GM10266 (cell line): ENCODE data around the gene MYG1.

Source experiments
- DNase-seq: peaks from one replicate; pipeline ENCODE4 v3.0.0; 2012; ENCODE audit errors: extremely low spot score
- TF ChIP-seq, protein P1 (sequence below): IDR thresholded peaks from 2 replicates; pipeline ENCODE4 v1.5.1; 2012; ENCODE audit warnings: mild to moderate bottlenecking, low read depth; ENCODE audit not compliant: control insufficient read depth, insufficient read depth; ENCODE audit errors: missing control alignments

MYG1 gene, protein sequence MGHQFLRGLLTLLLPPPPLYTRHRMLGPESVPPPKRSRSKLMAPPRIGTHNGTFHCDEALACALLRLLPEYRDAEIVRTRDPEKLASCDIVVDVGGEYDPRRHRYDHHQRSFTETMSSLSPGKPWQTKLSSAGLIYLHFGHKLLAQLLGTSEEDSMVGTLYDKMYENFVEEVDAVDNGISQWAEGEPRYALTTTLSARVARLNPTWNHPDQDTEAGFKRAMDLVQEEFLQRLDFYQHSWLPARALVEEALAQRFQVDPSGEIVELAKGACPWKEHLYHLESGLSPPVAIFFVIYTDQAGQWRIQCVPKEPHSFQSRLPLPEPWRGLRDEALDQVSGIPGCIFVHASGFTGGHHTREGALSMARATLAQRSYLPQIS

DNA sequence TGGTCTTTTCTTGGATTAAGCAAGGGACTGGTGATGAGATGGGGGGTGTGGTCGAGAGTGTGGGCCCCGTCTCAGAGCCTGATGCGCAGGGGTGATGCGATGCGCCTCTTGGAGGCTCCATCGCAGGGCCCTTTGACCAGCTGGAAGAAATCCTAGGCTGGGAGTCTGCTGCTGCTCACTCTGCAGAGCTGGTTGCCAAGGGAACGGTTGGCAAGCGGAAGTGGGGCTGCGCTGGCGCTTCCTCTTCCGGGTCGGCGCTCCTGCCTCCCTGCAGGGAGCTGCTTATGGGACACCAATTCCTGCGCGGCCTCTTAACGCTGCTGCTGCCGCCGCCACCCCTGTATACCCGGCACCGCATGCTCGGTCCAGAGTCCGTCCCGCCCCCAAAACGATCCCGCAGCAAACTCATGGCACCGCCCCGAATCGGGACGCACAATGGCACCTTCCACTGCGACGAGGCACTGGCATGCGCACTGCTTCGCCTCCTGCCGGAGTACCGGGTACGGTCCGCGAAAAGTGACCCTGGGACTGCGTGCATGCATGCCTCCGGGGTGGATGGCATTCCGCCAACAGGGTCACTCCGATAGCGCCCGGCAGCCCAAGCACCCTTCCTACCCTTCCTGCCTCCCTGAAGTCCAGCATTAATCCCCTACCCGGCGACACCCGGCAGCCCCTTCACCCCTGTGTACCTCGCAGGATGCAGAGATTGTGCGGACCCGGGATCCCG lies at the start of gene MYG1:
Gene MYG1 (plus strand): TSS at position 242 of the 727 bp plus-strand sequence. CDS start 43 bp downstream, at position 285.
- peak; percentile 82 for DNase-seq
- TF ChIP-seq, protein P1, sequence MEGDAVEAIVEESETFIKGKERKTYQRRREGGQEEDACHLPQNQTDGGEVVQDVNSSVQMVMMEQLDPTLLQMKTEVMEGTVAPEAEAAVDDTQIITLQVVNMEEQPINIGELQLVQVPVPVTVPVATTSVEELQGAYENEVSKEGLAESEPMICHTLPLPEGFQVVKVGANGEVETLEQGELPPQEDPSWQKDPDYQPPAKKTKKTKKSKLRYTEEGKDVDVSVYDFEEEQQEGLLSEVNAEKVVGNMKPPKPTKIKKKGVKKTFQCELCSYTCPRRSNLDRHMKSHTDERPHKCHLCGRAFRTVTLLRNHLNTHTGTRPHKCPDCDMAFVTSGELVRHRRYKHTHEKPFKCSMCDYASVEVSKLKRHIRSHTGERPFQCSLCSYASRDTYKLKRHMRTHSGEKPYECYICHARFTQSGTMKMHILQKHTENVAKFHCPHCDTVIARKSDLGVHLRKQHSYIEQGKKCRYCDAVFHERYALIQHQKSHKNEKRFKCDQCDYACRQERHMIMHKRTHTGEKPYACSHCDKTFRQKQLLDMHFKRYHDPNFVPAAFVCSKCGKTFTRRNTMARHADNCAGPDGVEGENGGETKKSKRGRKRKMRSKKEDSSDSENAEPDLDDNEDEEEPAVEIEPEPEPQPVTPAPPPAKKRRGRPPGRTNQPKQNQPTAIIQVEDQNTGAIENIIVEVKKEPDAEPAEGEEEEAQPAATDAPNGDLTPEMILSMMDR: no peak

DNA sequence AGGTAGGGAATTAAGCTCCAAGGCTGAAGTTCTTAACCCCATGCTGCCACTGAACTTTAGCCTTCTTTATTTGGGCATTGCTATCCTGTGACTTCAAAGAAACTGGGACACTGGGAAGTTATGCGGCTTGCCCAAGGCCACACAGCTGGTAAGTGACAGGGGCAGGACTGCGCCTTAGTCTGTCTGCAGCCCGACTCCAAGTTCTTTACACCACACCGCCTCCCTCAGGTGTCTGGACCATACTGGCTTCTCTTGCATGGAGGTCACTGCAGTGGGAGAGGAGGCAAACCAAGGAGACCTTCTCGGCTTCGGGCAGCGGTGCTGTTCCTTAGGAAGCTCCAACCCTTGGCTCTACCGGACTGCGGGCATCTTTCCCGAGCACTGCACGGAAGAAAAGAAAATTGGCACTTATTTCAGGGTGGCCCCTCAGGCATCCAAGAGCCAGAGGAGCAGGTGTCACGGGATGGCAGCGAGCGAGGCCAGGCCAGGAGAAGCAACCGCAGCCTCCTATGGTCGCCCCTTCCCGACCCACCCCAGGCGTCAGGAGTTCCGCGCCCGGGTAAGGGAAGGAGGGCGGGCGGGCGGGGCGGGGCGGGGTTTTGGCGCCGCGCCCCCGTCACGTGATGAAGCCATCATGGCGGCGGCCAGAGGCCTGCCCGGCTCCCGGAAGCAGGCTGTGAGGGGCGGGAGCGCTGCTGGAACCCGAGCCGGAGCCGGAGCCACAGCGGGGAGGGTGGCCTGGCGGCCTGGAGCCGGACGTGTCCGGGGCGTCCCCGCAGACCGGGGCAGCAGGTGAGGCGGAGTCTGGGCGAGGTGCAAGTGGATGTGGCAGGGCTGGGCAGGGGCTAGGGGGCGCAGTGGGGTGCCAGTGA lies 47.8 kb upstream of the MYG1 start:
- TF ChIP-seq, protein P1: peak; percentile 72
- peak; percentile 91 for DNase-seq

DNA sequence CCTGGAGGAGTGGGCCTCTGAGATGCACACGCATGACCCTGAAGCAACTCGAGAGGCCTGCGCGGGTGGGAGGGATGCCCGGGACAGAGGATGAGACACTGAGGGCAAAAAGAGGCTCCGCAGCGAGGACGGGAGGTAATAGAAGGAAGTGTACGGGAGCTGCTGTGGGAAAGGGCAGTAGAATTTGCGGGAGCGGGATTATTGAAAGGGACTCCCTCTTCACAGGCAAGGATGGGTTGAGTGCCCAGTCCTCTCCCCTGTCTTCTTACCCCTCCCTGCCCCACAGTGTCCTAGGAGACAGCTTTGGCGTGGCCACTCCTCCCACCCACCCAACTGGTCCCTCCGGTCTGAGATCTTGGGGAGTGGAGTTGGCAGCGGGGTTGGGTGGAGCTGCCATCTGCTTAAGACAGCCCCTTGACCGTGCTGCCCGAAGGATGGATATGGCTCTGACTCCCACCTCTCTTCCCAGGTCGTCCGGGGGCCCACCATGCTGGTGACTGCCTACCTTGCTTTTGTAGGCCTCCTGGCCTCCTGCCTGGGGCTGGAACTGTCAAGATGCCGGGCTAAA lies 47.1 kb upstream of the MYG1 start:
- TF ChIP-seq, protein P1: no peak
- no peak for DNase-seq

DNA sequence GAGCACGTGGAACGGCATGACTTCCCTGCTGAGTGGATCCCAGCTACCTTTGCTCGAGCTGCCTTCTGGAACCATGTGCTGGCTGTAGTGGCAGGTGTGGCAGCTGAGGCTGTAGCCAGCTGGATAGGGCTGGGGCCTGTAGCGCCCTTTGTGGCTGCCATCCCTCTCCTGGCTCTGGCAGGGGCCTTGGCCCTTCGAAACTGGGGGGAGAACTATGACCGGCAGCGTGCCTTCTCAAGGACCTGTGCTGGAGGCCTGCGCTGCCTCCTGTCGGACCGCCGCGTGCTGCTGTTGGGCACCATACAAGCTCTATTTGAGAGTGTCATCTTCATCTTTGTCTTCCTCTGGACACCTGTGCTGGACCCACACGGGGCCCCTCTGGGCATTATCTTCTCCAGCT lies 46.2 kb upstream of the MYG1 start:
- no peak for DNase-seq
- TF ChIP-seq, protein P1: no peak

DNA sequence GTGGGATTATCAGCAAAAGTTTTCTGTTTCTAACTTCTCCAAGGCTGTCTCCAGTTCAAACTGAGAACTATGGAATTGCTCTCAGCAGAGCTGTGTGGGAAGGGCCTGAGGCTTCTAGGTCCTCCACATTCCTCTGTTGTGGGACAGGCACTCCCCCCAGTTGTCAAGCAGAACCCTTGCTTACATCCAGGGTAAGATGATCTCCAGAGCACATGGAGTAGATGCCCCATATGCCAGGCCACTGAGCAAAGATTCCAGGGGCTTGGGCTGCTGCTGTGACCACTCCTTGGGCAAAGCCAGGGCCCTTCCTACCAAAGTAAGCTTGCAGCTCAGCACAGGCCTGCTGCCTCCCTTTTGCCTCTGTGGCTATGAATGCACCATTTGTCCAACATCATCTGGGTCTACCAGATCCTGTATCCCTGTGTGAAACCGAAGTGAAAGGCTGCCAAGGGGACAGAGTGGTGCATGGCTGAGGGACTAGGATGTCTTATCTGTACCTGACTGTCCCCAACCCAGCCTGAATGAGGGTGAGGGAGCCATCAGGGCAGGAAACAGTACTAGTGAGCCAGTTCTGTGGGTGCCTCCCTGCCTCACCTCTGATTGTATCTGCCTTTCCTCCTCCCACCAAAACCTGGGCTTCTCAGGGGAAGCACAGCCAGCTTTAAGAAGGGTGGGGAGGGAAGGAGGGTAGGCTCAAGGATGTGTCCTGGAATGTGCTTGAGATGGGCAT lies 44.5 kb upstream of the MYG1 start:
- TF ChIP-seq, protein P1: no peak
- no peak for DNase-seq

DNA sequence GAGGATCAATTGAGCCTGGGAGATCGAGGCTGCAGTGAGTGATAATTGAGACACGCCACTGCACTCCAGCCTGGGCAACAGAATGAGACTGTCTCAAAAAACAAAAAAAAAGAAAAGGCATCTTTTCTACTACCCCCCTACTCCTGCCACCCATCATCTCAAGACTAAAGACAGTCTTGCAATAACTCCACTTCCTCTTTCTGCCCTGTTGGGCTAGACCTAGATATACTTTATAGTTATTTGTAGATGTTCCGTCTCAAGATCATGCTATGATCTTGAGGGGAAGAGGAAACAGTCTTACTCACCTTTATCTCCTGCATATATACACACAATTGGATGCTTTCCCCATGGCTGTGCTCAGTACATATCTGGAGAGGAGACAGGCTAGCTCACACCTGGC lies 43.5 kb upstream of the MYG1 start:
- TF ChIP-seq, protein P1: no peak
- peak; percentile 52 for DNase-seq
